ENCODE measurements around the gene SSTR3. TPM values are rescaled to one million over a fixed set of nuclear protein-coding genes. Genes with fewer than 3 reads are reported as not detected.
A peak's percentile ranks its signal among the peaks of the same experiment; 100 is the strongest.

The SSTR3 gene
- total RNA-seq: 0.64 and 0.75 TPM in 2 replicates

DNA sequence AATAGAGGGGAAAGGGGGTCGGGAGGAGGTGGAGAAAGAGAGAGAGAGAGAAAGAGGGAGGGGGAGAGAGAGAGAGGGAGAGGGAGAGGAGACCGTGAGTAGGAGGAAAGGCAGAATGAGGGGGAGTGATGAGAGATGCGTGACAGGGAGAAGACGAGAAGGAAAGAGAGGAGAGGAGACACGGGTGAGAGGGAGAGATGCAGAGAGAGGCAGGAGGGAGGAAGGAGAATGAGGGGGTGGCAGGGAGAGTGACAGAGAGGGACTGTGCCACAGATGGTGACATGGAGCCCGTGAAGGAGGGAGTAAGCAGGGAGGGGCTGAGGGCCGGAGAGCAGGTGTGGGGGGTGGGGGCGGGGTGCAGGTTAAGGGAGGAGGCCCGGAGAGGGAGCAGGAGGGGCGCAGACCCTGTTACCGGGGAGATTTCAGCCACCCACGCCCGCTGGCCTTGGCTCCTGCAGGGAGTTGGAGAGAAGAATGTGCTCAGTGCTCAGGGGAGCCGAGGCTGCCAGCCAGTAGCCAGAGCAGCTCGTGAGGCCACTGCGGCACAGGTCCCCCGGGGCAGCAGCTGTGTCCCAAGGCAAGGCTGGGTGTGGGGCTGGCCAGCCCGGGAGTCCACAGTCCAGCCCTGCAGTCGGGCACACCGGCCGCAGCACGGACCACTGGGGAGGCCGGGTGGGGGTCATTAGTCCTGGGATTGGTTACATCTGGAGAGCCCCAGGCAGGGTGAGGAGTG is at the start of gene SSTR3:
Gene SSTR3 (minus strand): TSS at position 304 of the 733 bp plus-strand sequence. CDS start 4,674 bp downstream, outside the sequence.
- peaks cover 10% of the 10 kb centered on the region for H3K4me1 Mint-ChIP-seq (ENCODE audit: low read depth)
- H3K27me3 Mint-ChIP-seq (ENCODE audit: low read depth): no peaks in the 10 kb centered on the region
- no peak within 1 kb of the TSS for H3K4me3 Mint-ChIP-seq (ENCODE audit: low read depth)
- H3K36me3 Mint-ChIP-seq (ENCODE audit: low read depth): no peaks in the 10 kb centered on the region
- H3K9me3 Mint-ChIP-seq: no peaks in the 10 kb centered on the region
- no peak for DNase-seq (ENCODE audit: low spot score)
- H3K27ac Mint-ChIP-seq: no peak within 1 kb of the TSS
- intact Hi-C loops (cut with micrococcal nuclease): no loop called here

DNA sequence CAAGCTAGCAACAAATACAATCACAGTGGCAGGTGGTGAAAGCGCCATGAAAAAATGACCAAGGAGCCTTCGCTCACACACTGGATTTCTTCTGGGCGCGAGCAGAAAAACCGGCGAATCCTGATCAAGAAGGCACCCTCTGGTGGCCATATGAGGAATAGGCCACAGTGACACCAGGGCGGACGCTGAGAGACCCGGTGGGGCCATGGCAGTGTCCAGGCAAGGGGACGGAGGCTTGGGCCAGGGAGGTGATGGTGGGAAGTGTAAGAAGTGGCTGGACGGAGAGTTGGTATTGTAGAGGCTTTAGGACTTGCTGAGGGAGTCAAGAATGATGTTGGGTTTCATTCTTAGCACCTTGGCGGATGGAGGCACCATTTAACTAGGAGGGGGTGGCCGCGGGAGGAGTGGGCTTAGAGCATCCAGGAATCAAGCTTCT is 48.6 kb upstream of the SSTR3 start:
- peaks cover 10% of the 10 kb centered on the region for H3K27me3 Mint-ChIP-seq (ENCODE audit: low read depth)
- H3K27ac Mint-ChIP-seq: peak overlapping the region; percentile 48
- no peak for DNase-seq (ENCODE audit: low spot score)
- H3K9me3 Mint-ChIP-seq: peaks cover 12% of the 10 kb centered on the region
- no peak overlapping the region for H3K4me3 Mint-ChIP-seq (ENCODE audit: low read depth)
- intact Hi-C loops (cut with micrococcal nuclease): loop anchor here (2.0 to 10.0 kb wide), 2 partner anchors 18 to 194 kb away; no protein-coding TSS in a partner anchor
- H3K36me3 Mint-ChIP-seq (ENCODE audit: low read depth): no peaks in the 10 kb centered on the region
- peaks cover 22% of the 10 kb centered on the region for H3K4me1 Mint-ChIP-seq (ENCODE audit: low read depth)

DNA sequence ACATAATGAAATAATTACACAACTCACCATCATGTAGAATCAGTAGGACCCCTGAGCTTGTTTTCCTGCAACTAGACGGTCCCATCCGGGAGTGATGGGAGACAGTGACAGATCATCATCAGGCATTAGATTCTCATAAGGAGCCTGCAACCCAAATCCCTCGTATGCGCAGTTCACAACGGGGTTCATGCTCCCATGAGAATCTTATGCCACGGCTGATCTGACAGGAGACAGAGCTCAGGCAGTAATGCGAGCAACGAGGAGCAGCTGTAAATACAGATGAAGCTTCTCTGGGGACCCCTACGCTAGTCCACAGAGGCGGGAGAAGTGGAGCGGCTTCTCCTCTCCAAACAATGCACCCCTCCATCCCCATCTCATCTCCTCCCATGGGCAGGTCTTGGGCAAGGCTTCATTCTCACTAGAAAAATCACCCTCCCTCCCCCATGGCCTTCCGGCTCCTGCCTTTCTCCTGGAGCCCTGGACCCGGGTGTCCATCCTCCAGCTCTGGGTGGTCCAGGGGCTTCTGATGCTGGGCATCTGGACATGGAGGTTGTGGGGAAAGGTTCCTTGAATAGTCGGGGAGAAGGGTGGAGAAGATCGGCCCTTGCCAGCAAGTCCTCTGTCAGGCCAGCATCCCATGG is 48.0 kb upstream of the SSTR3 start:
- DNase-seq (ENCODE audit: low spot score): no peak
- no peak overlapping the region for H3K4me3 Mint-ChIP-seq (ENCODE audit: low read depth)
- intact Hi-C loops (cut with micrococcal nuclease): loop anchor here (2.0 to 10.0 kb wide), 2 partner anchors 17 to 195 kb away; no protein-coding TSS in a partner anchor
- no peak overlapping the region for H3K27ac Mint-ChIP-seq
- H3K27me3 Mint-ChIP-seq (ENCODE audit: low read depth): peaks cover 10% of the 10 kb centered on the region
- no peaks in the 10 kb centered on the region for H3K36me3 Mint-ChIP-seq (ENCODE audit: low read depth)
- H3K9me3 Mint-ChIP-seq: peaks cover 12% of the 10 kb centered on the region
- peaks cover 26% of the 10 kb centered on the region for H3K4me1 Mint-ChIP-seq (ENCODE audit: low read depth)

DNA sequence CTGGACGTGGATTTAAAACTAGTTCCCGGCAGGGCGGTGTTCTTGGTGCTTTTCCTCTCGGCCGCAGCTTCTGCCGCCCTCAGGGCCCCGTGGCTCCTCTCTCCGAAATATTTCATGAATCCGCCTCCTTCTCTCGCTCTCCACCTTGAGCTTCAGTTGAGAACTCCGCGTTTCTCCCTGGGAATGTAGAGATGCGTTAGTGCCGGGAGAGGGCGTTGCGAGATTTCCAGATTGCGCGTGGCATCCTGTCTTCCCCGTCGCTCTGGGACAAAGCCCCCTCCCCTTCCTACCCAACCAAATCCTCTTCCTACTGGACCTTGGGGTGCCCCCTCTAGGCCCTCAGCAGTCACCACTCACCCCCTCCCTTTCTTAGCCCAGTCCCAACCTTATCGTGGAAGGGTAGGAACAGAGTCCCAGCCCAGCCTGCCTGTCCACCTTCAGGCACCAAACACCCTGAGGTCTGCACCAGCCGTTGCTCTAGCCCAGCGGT is 47.3 kb upstream of the SSTR3 start:
- Mint-ChIP-seq H3K36me3 (ENCODE audit: low read depth) (no peaks in the 10 kb centered on the region), H3K4me1 (ENCODE audit: low read depth) (peaks cover 33% of the 10 kb centered on the region), H3K9me3 (peaks cover 10% of the 10 kb centered on the region), H3K27ac (no peak overlapping the region), H3K27me3 (ENCODE audit: low read depth) (peaks cover 10% of the 10 kb centered on the region), H3K4me3 (ENCODE audit: low read depth) (no peak overlapping the region)
- no peak for DNase-seq (ENCODE audit: low spot score)
- intact Hi-C loops (cut with micrococcal nuclease): loop anchor here (2.0 to 10.0 kb wide), 2 partner anchors 17 to 195 kb away; no protein-coding TSS in a partner anchor

DNA sequence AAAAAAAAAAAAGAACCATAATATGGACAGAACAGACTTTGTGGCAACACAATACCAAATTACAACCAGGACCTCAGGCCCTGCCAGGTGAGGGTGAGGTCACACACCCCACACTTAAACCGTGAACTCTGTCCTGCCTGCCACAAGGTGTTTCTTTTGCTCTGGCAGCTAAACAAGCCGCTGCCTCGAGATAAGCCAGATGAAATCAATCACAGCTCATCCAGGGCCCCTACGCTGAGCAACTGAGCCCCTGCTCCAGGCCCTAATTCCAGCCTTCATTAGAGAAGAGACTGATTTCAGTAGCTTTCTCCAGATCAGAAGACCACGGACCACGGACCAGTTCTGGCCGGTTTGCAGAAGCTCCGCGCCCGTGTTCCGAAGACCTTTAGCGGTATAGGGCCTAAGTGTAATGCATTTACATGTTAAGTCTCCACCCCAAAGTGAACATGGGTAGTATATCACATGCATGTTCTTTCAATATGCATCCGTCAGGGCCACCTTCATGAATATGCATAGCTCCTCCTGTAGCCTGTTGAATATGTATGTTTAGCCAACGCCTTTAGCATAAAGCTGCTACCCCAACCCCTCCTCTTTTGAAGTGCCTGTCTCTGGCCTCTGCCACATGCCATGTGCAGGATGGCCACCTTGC is 46.6 kb upstream of the SSTR3 start:
- H3K27ac Mint-ChIP-seq: no peak overlapping the region
- intact Hi-C loops (cut with micrococcal nuclease): no loop called here
- H3K4me3 Mint-ChIP-seq (ENCODE audit: low read depth): no peak overlapping the region
- no peaks in the 10 kb centered on the region for H3K36me3 Mint-ChIP-seq (ENCODE audit: low read depth)
- no peak for DNase-seq (ENCODE audit: low spot score)
- H3K4me1 Mint-ChIP-seq (ENCODE audit: low read depth): peaks cover 35% of the 10 kb centered on the region
- peaks cover 10% of the 10 kb centered on the region for H3K27me3 Mint-ChIP-seq (ENCODE audit: low read depth)
- peaks cover 3% of the 10 kb centered on the region for H3K9me3 Mint-ChIP-seq

DNA sequence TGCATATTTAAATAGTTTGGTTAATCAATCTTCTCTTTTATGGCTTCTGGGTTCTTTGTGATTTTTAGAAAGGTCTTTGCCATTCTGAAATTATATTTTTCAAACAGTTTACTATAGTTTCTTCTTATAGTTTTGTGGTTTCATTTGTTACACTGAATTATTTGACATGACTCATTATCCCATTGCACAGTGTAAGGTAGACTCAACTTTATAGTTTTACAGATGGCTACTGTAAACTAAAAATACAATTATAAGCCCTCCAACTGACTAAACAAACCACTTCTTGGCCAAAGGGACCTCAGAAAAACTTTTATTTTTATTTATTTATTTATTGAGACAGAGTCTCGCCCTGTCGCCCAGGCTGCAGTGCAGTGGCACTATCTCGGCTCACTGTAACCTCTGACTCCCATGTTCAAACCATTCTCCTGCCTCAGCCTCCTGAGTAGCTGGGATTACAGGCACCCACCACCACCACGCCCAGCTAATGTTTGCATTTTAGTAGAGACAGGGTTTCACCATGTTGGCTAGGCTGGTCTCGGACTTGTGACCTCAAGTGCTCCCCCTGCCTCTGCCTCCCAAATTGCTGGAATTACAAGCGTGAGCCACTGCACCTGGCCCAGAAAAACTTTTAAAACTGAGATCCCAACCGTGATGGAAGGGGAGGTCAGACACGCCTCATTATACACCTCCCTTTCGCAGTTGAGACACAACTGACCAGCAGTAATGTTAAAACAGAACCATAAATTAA is 45.9 kb upstream of the SSTR3 start:
- Mint-ChIP-seq H3K4me3 (ENCODE audit: low read depth) (no peak overlapping the region), H3K9me3 (no peaks in the 10 kb centered on the region), H3K27ac (no peak overlapping the region), H3K36me3 (ENCODE audit: low read depth) (no peaks in the 10 kb centered on the region), H3K27me3 (ENCODE audit: low read depth) (peaks cover 13% of the 10 kb centered on the region), H3K4me1 (ENCODE audit: low read depth) (peaks cover 35% of the 10 kb centered on the region)
- no peak for DNase-seq (ENCODE audit: low spot score)
- intact Hi-C loops (cut with micrococcal nuclease): no loop called here

DNA sequence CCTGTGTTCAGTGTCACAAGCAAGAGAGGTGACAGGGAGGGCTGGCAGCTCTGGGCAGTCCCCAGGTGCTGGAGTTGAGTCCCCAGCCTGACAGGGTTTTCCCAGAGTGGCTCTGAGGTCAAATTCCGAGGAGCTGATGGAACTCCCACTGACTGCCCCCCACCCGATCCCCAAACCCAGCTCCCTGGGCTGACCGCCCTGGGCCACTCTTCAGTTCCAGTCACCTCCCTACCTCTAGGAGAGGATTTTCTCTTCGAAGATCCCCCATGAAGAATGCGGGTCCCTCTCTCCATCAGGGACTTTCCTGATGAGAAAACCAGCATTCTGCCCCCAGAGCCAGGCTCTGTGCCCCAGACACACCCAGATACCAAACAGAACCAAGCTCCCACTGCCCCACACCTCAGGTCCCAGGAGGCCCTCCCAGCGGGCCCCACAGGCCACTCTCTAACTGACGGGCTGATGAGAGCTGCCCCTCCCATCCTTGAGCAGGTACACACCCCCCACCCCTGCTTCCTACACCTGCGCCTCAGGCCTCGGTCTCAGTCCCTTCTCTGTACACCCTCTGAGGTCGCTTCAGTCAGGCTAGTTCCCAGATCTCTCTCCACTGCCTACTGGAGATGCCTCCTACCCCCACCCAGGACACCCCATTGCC is 43.9 kb upstream of the SSTR3 start:
- Mint-ChIP-seq H3K4me1 (ENCODE audit: low read depth) (peaks cover 32% of the 10 kb centered on the region), H3K36me3 (ENCODE audit: low read depth) (no peaks in the 10 kb centered on the region), H3K9me3 (no peaks in the 10 kb centered on the region), H3K27ac (no peak overlapping the region), H3K4me3 (ENCODE audit: low read depth) (no peak overlapping the region), H3K27me3 (ENCODE audit: low read depth) (peaks cover 11% of the 10 kb centered on the region)
- intact Hi-C loops (cut with micrococcal nuclease): no loop called here
- DNase-seq (ENCODE audit: low spot score): no peak

DNA sequence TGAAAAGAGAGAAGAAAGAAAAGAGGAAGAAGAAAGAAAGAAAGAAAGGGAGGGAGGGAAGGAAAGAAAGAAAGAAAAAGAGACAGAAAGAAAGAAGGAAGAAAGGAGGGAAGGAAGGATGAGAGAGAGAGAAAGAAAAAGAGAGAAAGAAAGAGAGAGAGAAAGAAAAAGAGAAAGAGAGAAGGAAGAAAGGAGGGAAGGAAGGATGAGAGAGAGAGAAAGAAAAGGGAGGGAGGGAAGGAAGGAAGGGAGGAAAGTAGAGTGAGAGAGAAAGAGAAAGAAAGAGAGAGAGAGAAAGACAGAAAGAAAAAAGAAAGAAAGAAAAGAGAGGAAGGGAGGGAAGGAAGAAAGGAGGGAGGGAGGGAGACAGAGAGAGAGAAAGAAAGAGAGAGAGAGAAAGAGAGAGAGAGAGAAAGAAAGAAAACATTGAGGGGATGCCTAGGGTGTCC is 43.3 kb upstream of the SSTR3 start:
- Mint-ChIP-seq H3K9me3 (no peaks in the 10 kb centered on the region), H3K4me3 (ENCODE audit: low read depth) (no peak overlapping the region), H3K27me3 (ENCODE audit: low read depth) (peaks cover 10% of the 10 kb centered on the region), H3K36me3 (ENCODE audit: low read depth) (no peaks in the 10 kb centered on the region), H3K4me1 (ENCODE audit: low read depth) (peaks cover 27% of the 10 kb centered on the region), H3K27ac (peak overlapping the region; percentile 10)
- intact Hi-C loops (cut with micrococcal nuclease): no loop called here
- DNase-seq (ENCODE audit: low spot score): no peak

DNA sequence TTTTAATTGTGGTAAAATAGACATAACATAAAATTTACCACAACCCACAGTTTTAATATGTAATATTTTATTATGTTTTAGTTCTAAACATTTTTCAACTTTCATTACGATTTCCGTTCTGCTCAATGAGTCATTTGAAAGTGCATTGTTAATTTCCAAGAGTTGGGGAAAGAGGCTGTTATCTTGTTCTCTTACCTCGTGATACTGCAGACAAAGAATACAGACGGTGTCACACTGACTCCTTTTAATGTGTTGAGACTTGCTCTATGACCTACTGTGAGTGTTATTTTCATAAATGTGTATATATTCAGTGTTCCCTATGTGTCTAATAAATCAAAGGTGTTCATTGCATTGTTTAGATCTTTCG is 42.6 kb upstream of the SSTR3 start:
- intact Hi-C loops (cut with micrococcal nuclease): no loop called here
- Mint-ChIP-seq H3K27ac (peak overlapping the region; percentile 8), H3K4me3 (ENCODE audit: low read depth) (no peak overlapping the region), H3K4me1 (ENCODE audit: low read depth) (peaks cover 25% of the 10 kb centered on the region), H3K36me3 (ENCODE audit: low read depth) (no peaks in the 10 kb centered on the region), H3K9me3 (no peaks in the 10 kb centered on the region), H3K27me3 (ENCODE audit: low read depth) (peaks cover 10% of the 10 kb centered on the region)
- DNase-seq (ENCODE audit: low spot score): no peak

DNA sequence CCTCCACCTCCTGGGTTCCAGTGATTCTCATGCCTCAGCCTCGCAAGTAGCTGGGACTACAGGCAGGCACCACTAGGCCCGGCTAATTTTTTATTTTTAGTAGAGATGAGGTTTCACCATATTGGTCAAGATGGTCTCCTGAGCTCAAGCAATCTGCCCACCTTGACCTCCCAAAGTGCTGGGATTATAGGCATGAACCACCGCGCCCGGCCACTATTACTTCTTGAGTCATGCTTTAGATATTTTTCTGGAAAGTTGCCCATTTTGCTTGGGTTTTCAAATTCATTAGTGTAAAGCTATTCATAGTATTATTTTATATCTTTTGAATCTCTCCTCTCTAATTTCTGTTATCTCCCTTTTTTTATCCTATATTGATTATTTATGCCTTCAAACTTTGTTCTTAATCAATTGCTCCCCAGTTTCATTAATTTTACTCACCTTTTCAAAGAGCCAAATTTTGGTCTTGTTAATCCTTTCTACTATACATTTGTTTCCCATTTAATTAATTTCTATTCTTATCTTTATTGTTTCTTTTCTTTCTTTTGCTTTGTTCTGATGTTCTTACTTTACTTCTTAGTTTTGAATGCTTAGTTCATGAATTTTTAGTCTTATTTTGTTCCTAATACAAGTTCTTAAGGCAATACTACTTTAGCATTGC is 42.1 kb upstream of the SSTR3 start:
- intact Hi-C loops (cut with micrococcal nuclease): no loop called here
- H3K27ac Mint-ChIP-seq: no peak overlapping the region
- H3K27me3 Mint-ChIP-seq (ENCODE audit: low read depth): peaks cover 10% of the 10 kb centered on the region
- DNase-seq (ENCODE audit: low spot score): no peak
- peaks cover 20% of the 10 kb centered on the region for H3K4me1 Mint-ChIP-seq (ENCODE audit: low read depth)
- no peaks in the 10 kb centered on the region for H3K9me3 Mint-ChIP-seq
- H3K36me3 Mint-ChIP-seq (ENCODE audit: low read depth): no peaks in the 10 kb centered on the region
- H3K4me3 Mint-ChIP-seq (ENCODE audit: low read depth): no peak overlapping the region

DNA sequence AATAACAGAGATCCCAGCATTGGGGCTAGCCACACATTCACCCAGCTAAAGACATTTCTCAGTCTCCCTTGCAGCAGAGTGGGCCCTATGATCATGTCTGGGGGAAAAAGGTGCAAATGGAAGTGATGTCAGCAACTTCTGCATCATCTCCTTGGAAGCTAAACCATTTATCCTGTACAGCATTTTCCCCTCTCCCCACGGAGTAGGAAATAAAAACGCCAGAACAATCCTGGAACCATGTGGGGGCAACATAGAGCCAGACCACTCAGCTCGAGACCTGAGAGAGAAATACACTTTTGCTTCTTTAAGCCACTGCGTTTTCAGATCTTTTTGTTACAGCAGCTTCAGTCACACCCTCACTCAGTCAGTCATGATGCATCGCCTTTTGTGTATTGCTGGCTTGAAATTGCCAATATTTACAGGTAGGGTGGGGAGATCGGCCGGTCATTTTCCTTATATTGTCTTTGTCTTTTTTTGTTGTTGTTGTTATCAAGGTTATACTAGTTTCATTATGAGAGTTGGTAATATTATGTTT is 40.9 kb upstream of the SSTR3 start:
- Mint-ChIP-seq H3K27ac (no peak overlapping the region), H3K36me3 (ENCODE audit: low read depth) (no peaks in the 10 kb centered on the region)

More for the DNA sequence above, 40.9 kb upstream of the SSTR3 start:
- Mint-ChIP-seq H3K27me3 (ENCODE audit: low read depth) (peaks cover 10% of the 10 kb centered on the region), H3K4me1 (ENCODE audit: low read depth) (peaks cover 19% of the 10 kb centered on the region), H3K4me3 (ENCODE audit: low read depth) (no peak overlapping the region), H3K9me3 (no peaks in the 10 kb centered on the region)
- no peak for DNase-seq (ENCODE audit: low spot score)
- intact Hi-C loops (cut with micrococcal nuclease): no loop called here

Measured in activated T-helper 2 cell treated with anti-CD3 and anti-CD28 coated beads, Interferon-gamma antibody, Interleukin-2, Interleukin-4, amounts not matched to agents 10 μg/mL and 5 μg/mL and 100 μg/mL, durations not matched to agents 14 hours and 24 hours and 36 hours (primary cell).